HG02610 (cell line): ENCODE data around the gene ABI3BP.
"Not testable (repeated sequence)": the region's sequence is repeated elsewhere in the genome, so short reads cannot be mapped to it uniquely, and the experiment has no call there.

Experiments
- ATAC-seq: cut with Tn5 transposase; IDR thresholded peaks from one replicate; pipeline ENCODE4 v1.9.1; 2021; ENCODE audit warnings: mild to moderate bottlenecking, moderate library complexity; ENCODE audit not compliant: unreplicated experiment

The ABI3BP gene

GRCh38 chr3:100993309-100993708 is at the start of gene ABI3BP:
TSS of gene ABI3BP (minus strand) at chr3:100993421. CDS start at chr3:100993384, 37 bp downstream.
- no peak for ATAC-seq

GRCh38 chr3:101039285-101039684 is 46.1 kb upstream of the ABI3BP start:
- no peak for ATAC-seq

- no peak for ATAC-seq
Measured at GRCh38 chr3:101038880-101039279, 45.7 kb upstream of the ABI3BP start.

GRCh38 chr3:101038393-101038792 is 45.2 kb upstream of the ABI3BP start:
- ATAC-seq = no peak

- ATAC-seq = no peak
Measured at GRCh38 chr3:101037613-101038012, 44.4 kb upstream of the ABI3BP start.

GRCh38 chr3:101036676-101037075 is 43.5 kb upstream of the ABI3BP start:
- no peak for ATAC-seq

- ATAC-seq = no peak
Measured at GRCh38 chr3:101036213-101036618, 43.0 kb upstream of the ABI3BP start.

- no peak for ATAC-seq
Measured at GRCh38 chr3:101027286-101027685, 34.1 kb upstream of the ABI3BP start.

GRCh38 chr3:101026881-101027280 is 33.7 kb upstream of the ABI3BP start:
- ATAC-seq = no peak

- ATAC-seq = no peak
Measured at GRCh38 chr3:101026244-101026643, 33.0 kb upstream of the ABI3BP start.

- no peak for ATAC-seq
Measured at GRCh38 chr3:101020351-101021015, 27.3 kb upstream of the ABI3BP start.

- ATAC-seq = no peak
Measured at GRCh38 chr3:101017017-101017416, 23.8 kb upstream of the ABI3BP start.

GRCh38 chr3:101012312-101012711 is 19.1 kb upstream of the ABI3BP start:
- not testable (repeated sequence) for ATAC-seq

GRCh38 chr3:101011136-101011535 is 17.9 kb upstream of the ABI3BP start:
- no peak for ATAC-seq

GRCh38 chr3:101010296-101010695 is 17.1 kb upstream of the ABI3BP start:
- ATAC-seq = no peak

GRCh38 chr3:101009386-101009785 is 16.2 kb upstream of the ABI3BP start:
- no peak for ATAC-seq

GRCh38 chr3:100999160-100999559 is 5.9 kb upstream of the ABI3BP start:
- ATAC-seq = no peak

- ATAC-seq = no peak
Measured at GRCh38 chr3:100994809-100995208, 1.6 kb upstream of the ABI3BP start.

- ATAC-seq = no peak
Measured at GRCh38 chr3:100994187-100994586, 966 bp upstream of the ABI3BP start.

- ATAC-seq = no peak
Measured at GRCh38 chr3:100992231-100993012, 799 bp downstream of the ABI3BP start.

GRCh38 chr3:100988080-100988479 is 5.1 kb downstream of the ABI3BP start:
- ATAC-seq = no peak

GRCh38 chr3:100984308-100984707 is 8.9 kb downstream of the ABI3BP start:
- ATAC-seq = no peak
